Embryonic facial prominence (tissue), 1 donor: Measurements from ENCODE around the gene SETX.
"Not testable (repeated sequence)": the region's sequence is repeated elsewhere in the genome, so short reads cannot be mapped to it uniquely, and the experiment has no call there.

Source experiments
- DNase-seq: peaks from one replicate; pipeline ENCODE4 v3.0.0-alpha.2; 2016; ENCODE audit errors: extremely low spot score

The SETX gene

GRCh38 chr9:132354637-132355355, at the start of gene SETX:
SETX (minus strand) TSS chr9:132354986; CDS start chr9:132349428, 5,558 bp downstream.
- DNase-seq: peak; percentile 88

GRCh38 chr9:132404228-132404881, 49.6 kb upstream of the SETX start:
- no peak for DNase-seq

GRCh38 chr9:132401824-132402223, 47.0 kb upstream of the SETX start:
- no peak for DNase-seq

GRCh38 chr9:132395560-132395959, 40.8 kb upstream of the SETX start:
- DNase-seq: no peak

GRCh38 chr9:132391449-132391848, 36.7 kb upstream of the SETX start:
- no peak for DNase-seq

- DNase-seq: no peak
These were observed 36.2 kb upstream of the SETX start for GRCh38 chr9:132390966-132391365.

GRCh38 chr9:132387133-132387532, 32.3 kb upstream of the SETX start:
- no peak for DNase-seq

- no peak for DNase-seq
These were observed 29.6 kb upstream of the SETX start for GRCh38 chr9:132384376-132384775.

GRCh38 chr9:132383462-132383883, 28.7 kb upstream of the SETX start:
- DNase-seq: no peak

- DNase-seq: no peak
These were observed 27.3 kb upstream of the SETX start for GRCh38 chr9:132381966-132382541.

- DNase-seq: not testable (repeated sequence)
These were observed 23.6 kb upstream of the SETX start for GRCh38 chr9:132378416-132378815.

- DNase-seq: not testable (repeated sequence)
These were observed 23.0 kb upstream of the SETX start for GRCh38 chr9:132377769-132378168.

- no peak for DNase-seq
These were observed 17.6 kb upstream of the SETX start for GRCh38 chr9:132372177-132373095.

- no peak for DNase-seq
These were observed 15.8 kb upstream of the SETX start for GRCh38 chr9:132370592-132370991.

GRCh38 chr9:132369421-132369820, 14.6 kb upstream of the SETX start:
- no peak for DNase-seq

GRCh38 chr9:132367613-132368313, 13.0 kb upstream of the SETX start:
- DNase-seq: no peak

- no peak for DNase-seq
These were observed 11.7 kb upstream of the SETX start for GRCh38 chr9:132366481-132366880.

- DNase-seq: no peak
These were observed 11.2 kb upstream of the SETX start for GRCh38 chr9:132365986-132366385.

- DNase-seq: no peak
These were observed 9.3 kb upstream of the SETX start for GRCh38 chr9:132364068-132364467.

GRCh38 chr9:132357764-132358163, 3.0 kb upstream of the SETX start:
- no peak for DNase-seq

- no peak for DNase-seq
These were observed 1.6 kb upstream of the SETX start for GRCh38 chr9:132356324-132356924.
